SH-SY5Y (cell line): ENCODE results near the gene TMEM184C.

Source experiments
- GATA2 ChIP-seq: IDR thresholded peaks from 2 replicates; pipeline ENCODE4 v1.6.1; 2011; ENCODE audit warnings: mild to moderate bottlenecking, low read depth, low read length
- GATA3 ChIP-seq: IDR thresholded peaks from 2 replicates; pipeline ENCODE4 v1.6.1; 2011; ENCODE audit warnings: low read depth, mild to moderate bottlenecking, low read length, moderate library complexity

TMEM184C gene

GRCh38 chr4:147617173-147617840 is at the start of gene TMEM184C:
Gene TMEM184C, plus strand, starts transcription at chr4:147617397. Its CDS starts 560 bp downstream, at chr4:147617957.
- TF ChIP-seq GATA3, result no peak

- no peak for TF ChIP-seq GATA3
- no peak for TF ChIP-seq GATA2
These were observed 46.6 kb upstream of the TMEM184C start for GRCh38 chr4:147570616-147571015.

- TF ChIP-seq GATA2 (no peak), GATA3 (no peak)
These were observed 46.0 kb upstream of the TMEM184C start for GRCh38 chr4:147571036-147571770.

- TF ChIP-seq GATA2, result no peak
- TF ChIP-seq GATA3, result no peak
These were observed 41.1 kb upstream of the TMEM184C start for GRCh38 chr4:147576084-147576483.

GRCh38 chr4:147578051-147578476 is 39.1 kb upstream of the TMEM184C start:
- no peak for TF ChIP-seq GATA2

GRCh38 chr4:147578593-147578992 is 38.6 kb upstream of the TMEM184C start:
- no peak for TF ChIP-seq GATA3
- no peak for TF ChIP-seq GATA2

- TF ChIP-seq GATA3 (no peak), GATA2 (no peak)
These were observed 36.8 kb upstream of the TMEM184C start for GRCh38 chr4:147580396-147580795.

- TF ChIP-seq GATA3 (no peak), GATA2 (no peak)
These were observed 35.4 kb upstream of the TMEM184C start for GRCh38 chr4:147581606-147582350.

- no peak for TF ChIP-seq GATA3
- no peak for TF ChIP-seq GATA2
These were observed 34.7 kb upstream of the TMEM184C start for GRCh38 chr4:147582386-147583060.

- no peak for TF ChIP-seq GATA2
- no peak for TF ChIP-seq GATA3
These were observed 33.3 kb upstream of the TMEM184C start for GRCh38 chr4:147583876-147584275.

- TF ChIP-seq GATA3, result no peak
- no peak for TF ChIP-seq GATA2
These were observed 31.2 kb upstream of the TMEM184C start for GRCh38 chr4:147586032-147586431.

GRCh38 chr4:147586637-147587036 is 30.6 kb upstream of the TMEM184C start:
- no peak for TF ChIP-seq GATA2

- no peak for TF ChIP-seq GATA3
- TF ChIP-seq GATA2, result no peak
These were observed 30.2 kb upstream of the TMEM184C start for GRCh38 chr4:147587041-147587440.

GRCh38 chr4:147589586-147589985 is 27.6 kb upstream of the TMEM184C start:
- no peak for TF ChIP-seq GATA3
- no peak for TF ChIP-seq GATA2

GRCh38 chr4:147590249-147590920 is 26.8 kb upstream of the TMEM184C start:
- TF ChIP-seq GATA2, result no peak
- TF ChIP-seq GATA3, result no peak

GRCh38 chr4:147591106-147591505 is 26.1 kb upstream of the TMEM184C start:
- TF ChIP-seq GATA2 (no peak), GATA3 (no peak)
